GM19023 (cell line): ENCODE data around the gene PHGDH.

ENCODE experiments used
- ATAC-seq: cut with Tn5 transposase; IDR thresholded peaks from one replicate; pipeline ENCODE4 v1.9.1; 2021; ENCODE audit warnings: mild to moderate bottlenecking, moderate library complexity; ENCODE audit not compliant: unreplicated experiment

The PHGDH gene

GRCh38 chr1:119711804-119712341 is at the start of gene PHGDH:
Gene PHGDH, plus strand, starts transcription at chr1:119711934. Its CDS starts 89 bp downstream, at chr1:119712023.
- ATAC-seq: peak; percentile 76

GRCh38 chr1:119662034-119662437 is 49.7 kb upstream of the PHGDH start:
- ATAC-seq: peak; percentile 66

- no peak for ATAC-seq
Observed at GRCh38 chr1:119664067-119664466, 47.7 kb upstream of the PHGDH start.

- ATAC-seq: no peak
Observed at GRCh38 chr1:119667173-119667572, 44.6 kb upstream of the PHGDH start.

- ATAC-seq: no peak
Observed at GRCh38 chr1:119670898-119671297, 40.8 kb upstream of the PHGDH start.

GRCh38 chr1:119673171-119673940 is 38.4 kb upstream of the PHGDH start:
- no peak for ATAC-seq

GRCh38 chr1:119674111-119674526 is 37.6 kb upstream of the PHGDH start:
- ATAC-seq: no peak

- peak; percentile 68 for ATAC-seq
Observed at GRCh38 chr1:119674835-119675289, 36.9 kb upstream of the PHGDH start.

- no peak for ATAC-seq
Observed at GRCh38 chr1:119675349-119676345, 36.1 kb upstream of the PHGDH start.

- ATAC-seq: no peak
Observed at GRCh38 chr1:119676571-119677206, 35.0 kb upstream of the PHGDH start.

- ATAC-seq: no peak
Observed at GRCh38 chr1:119679223-119679622, 32.5 kb upstream of the PHGDH start.

GRCh38 chr1:119680193-119680592 is 31.5 kb upstream of the PHGDH start:
- ATAC-seq: no peak

- ATAC-seq: no peak
Observed at GRCh38 chr1:119680723-119681122, 31.0 kb upstream of the PHGDH start.

- ATAC-seq: no peak
Observed at GRCh38 chr1:119681560-119681959, 30.2 kb upstream of the PHGDH start.

- ATAC-seq: no peak
Observed at GRCh38 chr1:119682141-119682540, 29.6 kb upstream of the PHGDH start.

- ATAC-seq: no peak
Observed at GRCh38 chr1:119683893-119684292, 27.8 kb upstream of the PHGDH start.

GRCh38 chr1:119686661-119687060 is 25.1 kb upstream of the PHGDH start:
- ATAC-seq: no peak

- ATAC-seq: no peak
Observed at GRCh38 chr1:119687434-119688079, 24.2 kb upstream of the PHGDH start.

GRCh38 chr1:119688810-119689209 is 22.9 kb upstream of the PHGDH start:
- ATAC-seq: no peak

GRCh38 chr1:119689511-119689910 is 22.2 kb upstream of the PHGDH start:
- ATAC-seq: no peak
